Neural crest cell (in vitro differentiated cells): ENCODE results near the gene SLC50A1. TPM values are rescaled to one million over a fixed set of nuclear protein-coding genes. Genes with fewer than 3 reads are reported as not detected.
A peak's percentile ranks its signal among the peaks of the same experiment; 100 is the strongest.

Experiments
- DNase-seq: peaks from one replicate; pipeline ENCODE4 v3.0.0; 2021; ENCODE audit warnings: low read depth, mixed read lengths, low spot score
- H3K27ac Mint-ChIP-seq: one replicate; pipeline ENCODE4 v1.8.0; 2021; ENCODE audit warnings: mild to moderate bottlenecking, mixed read lengths; ENCODE audit not compliant: unreplicated experiment
- H3K27me3 Mint-ChIP-seq: 2 replicates; pipeline ENCODE4 v1.8.0; 2021; ENCODE audit warnings: low read depth, mild to moderate bottlenecking, mixed read lengths
- H3K36me3 Mint-ChIP-seq: 2 replicates; pipeline ENCODE4 v1.8.0; 2021; ENCODE audit warnings: low read depth, mild to moderate bottlenecking, mixed read lengths
- H3K4me1 Mint-ChIP-seq: 2 replicates; pipeline ENCODE4 v1.8.0; 2021; ENCODE audit warnings: mixed read lengths
- H3K4me3 Mint-ChIP-seq: one replicate; pipeline ENCODE4 v1.8.0; 2021; ENCODE audit warnings: mild to moderate bottlenecking, mixed read lengths
- H3K9me3 Mint-ChIP-seq: 2 replicates; pipeline ENCODE4 v1.8.0; 2021; ENCODE audit warnings: mixed read lengths
- CTCF ChIP-seq: fragments of 200-600 bp; sonication (generic); conservative IDR thresholded peaks from 2 replicates; pipeline ENCODE4 v1.5.0; 2021; ENCODE audit warnings: antibody characterized with exemption, mild to moderate bottlenecking
- total RNA-seq: library from RNA; stranded (reverse); gene quantifications from 2 replicates; pipeline ENCODE4 v1.2.1, GENCODE V29; 2021

Gene SLC50A1
- total RNA-seq, 1 donor from 2014 or later, result 23.2 TPM

- Mint-ChIP-seq H3K4me1 (peaks cover 41% of the 10 kb centered on the region), H3K4me3 (peak overlapping the region; percentile 73), H3K27me3 (peaks cover 3% of the 10 kb centered on the region), H3K27ac (no peak overlapping the region), H3K9me3 (no peaks in the 10 kb centered on the region), H3K36me3 (peaks cover 5% of the 10 kb centered on the region)
- no peak for TF ChIP-seq CTCF
- no peak for DNase-seq
These were observed 40.3 kb downstream of the SLC50A1 start for GRCh38 chr1:155175927-155176371.

- TF ChIP-seq CTCF, result peak; percentile 90
- peaks cover 3% of the 10 kb centered on the region for H3K27me3 Mint-ChIP-seq
- peak; percentile 87 for DNase-seq
- H3K4me3 Mint-ChIP-seq, result peak overlapping the region; percentile 73
- H3K9me3 Mint-ChIP-seq, result no peaks in the 10 kb centered on the region
- H3K36me3 Mint-ChIP-seq, result peaks cover 5% of the 10 kb centered on the region
- peaks cover 41% of the 10 kb centered on the region for H3K4me1 Mint-ChIP-seq
- H3K27ac Mint-ChIP-seq, result no peak overlapping the region
These were observed 41.0 kb downstream of the SLC50A1 start for GRCh38 chr1:155176544-155177071.

GRCh38 chr1:155177192-155177917 is 41.7 kb downstream of the SLC50A1 start:
- no peaks in the 10 kb centered on the region for H3K9me3 Mint-ChIP-seq
- peaks cover 3% of the 10 kb centered on the region for H3K27me3 Mint-ChIP-seq
- no peak for DNase-seq
- TF ChIP-seq CTCF, result no peak
- no peak overlapping the region for H3K27ac Mint-ChIP-seq
- H3K4me3 Mint-ChIP-seq, result no peak overlapping the region
- H3K36me3 Mint-ChIP-seq, result peaks cover 5% of the 10 kb centered on the region
- peaks cover 34% of the 10 kb centered on the region for H3K4me1 Mint-ChIP-seq

GRCh38 chr1:155177918-155178281 is 42.2 kb downstream of the SLC50A1 start:
- Mint-ChIP-seq H3K4me3 (no peak overlapping the region), H3K27me3 (peaks cover 3% of the 10 kb centered on the region), H3K4me1 (peaks cover 31% of the 10 kb centered on the region), H3K27ac (no peak overlapping the region), H3K36me3 (peaks cover 5% of the 10 kb centered on the region), H3K9me3 (no peaks in the 10 kb centered on the region)
- DNase-seq, result no peak
- TF ChIP-seq CTCF, result no peak

- Mint-ChIP-seq H3K9me3 (no peaks in the 10 kb centered on the region), H3K27ac (no peak overlapping the region), H3K4me3 (no peak overlapping the region), H3K27me3 (no peaks in the 10 kb centered on the region), H3K36me3 (peaks cover 3% of the 10 kb centered on the region), H3K4me1 (peaks cover 24% of the 10 kb centered on the region)
- no peak for DNase-seq
- no peak for TF ChIP-seq CTCF
These were observed 42.9 kb downstream of the SLC50A1 start for GRCh38 chr1:155178441-155179111.
